Neural cell (in vitro differentiated cells): Measurements from ENCODE around the gene JMJD4.

Experiments used
- CTCF ChIP-seq: fragments of 450-650 bp; IDR thresholded peaks from 2 replicates; pipeline ENCODE4 v1.5.1; 2014; ENCODE audit warnings: antibody characterized with exemption, mild to moderate bottlenecking, moderate library complexity; ENCODE audit not compliant: poor library complexity, severe bottlenecking
- EP300 ChIP-seq: fragments of 450-650 bp; conservative IDR thresholded peaks from 2 replicates; pipeline ENCODE4 v1.6.1; 2014; ENCODE audit warnings: antibody characterized with exemption, mild to moderate bottlenecking, moderate library complexity; ENCODE audit not compliant: poor library complexity, severe bottlenecking
- EZH2 ChIP-seq: fragments of 200-600, 300-800 bp; shearing (Covaris generic), sonication (generic); IDR thresholded peaks from 2 replicates; pipeline ENCODE4 v1.6.1; 2014; ENCODE audit warnings: antibody characterized with exemption, low read length, borderline replicate concordance, mild to moderate bottlenecking; ENCODE audit not compliant: insufficient read depth, poor library complexity, severe bottlenecking
- MXI1 ChIP-seq: fragments of 450-650 bp; conservative IDR thresholded peaks from 2 replicates; pipeline ENCODE4 v1.6.1; 2014; ENCODE audit warnings: antibody characterized with exemption, mild to moderate bottlenecking; ENCODE audit not compliant: poor library complexity, severe bottlenecking
- POLR2AphosphoS5 ChIP-seq: IDR thresholded peaks from 2 replicates; pipeline ENCODE4 v1.6.1; 2012
- RAD21 ChIP-seq: fragments of 450-650 bp; conservative IDR thresholded peaks from 2 replicates; pipeline ENCODE4 v1.6.1; 2014; ENCODE audit warnings: antibody characterized with exemption, mild to moderate bottlenecking, moderate library complexity
- SMC3 ChIP-seq: fragments of 450-650 bp; conservative IDR thresholded peaks from 2 replicates; pipeline ENCODE4 v1.6.1; 2014; ENCODE audit warnings: antibody characterized with exemption, mild to moderate bottlenecking, moderate library complexity; ENCODE audit not compliant: poor library complexity
- TAF1 ChIP-seq: IDR thresholded peaks from 2 replicates; pipeline ENCODE4 v1.6.1; 2012; ENCODE audit warnings: low read depth

- no peak for TF ChIP-seq CTCF
- TF ChIP-seq EP300 = no peak
- TF ChIP-seq RAD21 = no peak
- no peak for TF ChIP-seq SMC3
- TF ChIP-seq EZH2 = no peak
- no peak for TF ChIP-seq TAF1
- TF ChIP-seq POLR2AphosphoS5 = no peak
- no peak for TF ChIP-seq MXI1
These were observed 36.7 kb upstream of the JMJD4 start for GRCh38 chr1:227771771-227772170.
